Stimulated activated CD8-positive, alpha-beta memory T cell treated with anti-CD3 and anti-CD28 coated beads, Interleukin-12 subunit alpha, Interleukin-12 subunit beta, amount 100 ng/mL, for 24 hours (primary cell): Measurements from ENCODE around the gene CSNK2B.
A peak's percentile ranks its signal among the peaks of the same experiment; 100 is the strongest.
"Not testable (repeated sequence)": the region's sequence is repeated elsewhere in the genome, so short reads cannot be mapped to it uniquely, and the experiment has no call there.

ENCODE experiments used
- DNase-seq: peaks from one replicate; pipeline ENCODE4 v3.0.0-alpha.2; 2020; ENCODE audit errors: extremely low read depth

Gene CSNK2B

DNA sequence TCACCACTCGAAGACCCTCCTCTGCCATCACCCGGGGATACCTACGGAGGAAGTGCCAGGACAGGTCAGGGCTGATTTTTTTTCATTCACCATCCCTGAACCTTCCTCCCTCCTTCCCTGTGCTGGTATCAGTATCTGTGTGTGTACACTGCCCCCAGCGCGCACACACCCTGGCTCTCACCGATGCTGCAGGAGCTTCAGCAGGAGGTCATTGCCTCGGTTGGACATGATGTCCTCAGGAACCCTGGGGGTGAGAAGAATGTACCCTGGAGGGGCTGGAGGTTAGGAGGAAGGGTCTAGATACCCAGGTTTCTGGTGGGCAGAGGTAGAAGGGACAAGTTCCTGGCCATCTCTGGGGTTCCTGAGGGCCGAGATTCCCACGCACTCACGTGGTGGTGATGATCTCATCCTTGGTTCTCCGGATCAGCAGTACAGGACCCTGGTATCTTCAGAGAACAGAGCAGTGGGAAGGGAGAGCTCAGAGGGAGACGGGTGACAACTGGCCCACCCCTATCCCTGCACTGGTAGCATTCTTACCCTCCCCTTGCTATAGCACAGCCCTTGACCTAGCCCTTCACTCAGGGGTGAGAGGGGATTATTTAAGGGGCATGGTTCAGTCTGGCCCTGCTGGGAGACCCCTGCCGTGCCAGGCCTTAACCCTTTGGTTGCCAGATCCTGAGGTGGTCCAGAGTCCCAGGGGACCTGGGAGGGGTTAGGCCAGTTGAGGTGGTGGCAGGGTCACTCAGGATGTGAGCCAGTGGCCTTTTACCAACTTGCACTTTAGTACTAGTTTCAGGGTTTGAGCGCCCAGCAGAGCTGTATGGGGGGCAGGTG is 22.2 kb downstream of the CSNK2B start:
- no peak for DNase-seq

DNA sequence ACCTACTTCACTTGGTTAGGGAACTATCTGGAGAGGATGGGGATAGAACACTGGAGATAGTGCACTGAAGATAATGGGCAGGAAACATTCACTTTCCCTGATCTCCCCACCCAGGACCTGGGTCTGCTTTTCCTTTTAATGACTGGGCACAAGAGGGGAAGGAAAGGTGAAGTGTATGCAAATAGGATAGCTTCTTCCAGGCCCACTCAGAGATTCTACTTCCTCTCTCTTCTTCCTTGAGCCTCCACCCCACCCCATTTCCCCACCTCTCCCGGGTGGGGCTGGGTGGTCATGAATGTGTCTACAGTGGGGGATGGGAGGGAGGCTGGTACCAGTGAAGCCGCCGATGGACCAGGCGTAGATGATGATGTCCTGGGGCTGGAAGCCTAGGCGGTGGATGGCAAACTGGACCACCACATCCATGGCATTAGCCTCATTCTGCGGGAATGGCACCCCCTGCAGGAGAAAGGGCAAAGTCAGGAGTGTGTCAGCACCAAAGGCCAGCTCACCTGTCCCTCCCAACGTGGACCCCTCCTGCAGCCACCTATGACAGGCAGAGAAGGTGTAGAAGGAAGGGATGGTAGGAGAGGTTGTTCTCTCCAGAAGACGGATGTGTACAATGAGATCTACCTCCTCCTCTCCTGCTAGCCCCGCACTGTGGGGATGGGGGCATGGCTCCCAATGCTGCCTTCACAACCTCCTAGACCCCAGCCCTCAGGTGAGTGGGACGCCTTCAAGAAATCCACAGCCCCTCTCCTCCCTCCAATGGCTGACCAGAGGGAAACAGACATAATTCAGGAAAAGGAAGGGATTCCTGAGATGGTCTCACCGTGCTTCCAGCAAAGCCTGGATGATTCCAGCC is 23.6 kb downstream of the CSNK2B start:
- DNase-seq: no peak

DNA sequence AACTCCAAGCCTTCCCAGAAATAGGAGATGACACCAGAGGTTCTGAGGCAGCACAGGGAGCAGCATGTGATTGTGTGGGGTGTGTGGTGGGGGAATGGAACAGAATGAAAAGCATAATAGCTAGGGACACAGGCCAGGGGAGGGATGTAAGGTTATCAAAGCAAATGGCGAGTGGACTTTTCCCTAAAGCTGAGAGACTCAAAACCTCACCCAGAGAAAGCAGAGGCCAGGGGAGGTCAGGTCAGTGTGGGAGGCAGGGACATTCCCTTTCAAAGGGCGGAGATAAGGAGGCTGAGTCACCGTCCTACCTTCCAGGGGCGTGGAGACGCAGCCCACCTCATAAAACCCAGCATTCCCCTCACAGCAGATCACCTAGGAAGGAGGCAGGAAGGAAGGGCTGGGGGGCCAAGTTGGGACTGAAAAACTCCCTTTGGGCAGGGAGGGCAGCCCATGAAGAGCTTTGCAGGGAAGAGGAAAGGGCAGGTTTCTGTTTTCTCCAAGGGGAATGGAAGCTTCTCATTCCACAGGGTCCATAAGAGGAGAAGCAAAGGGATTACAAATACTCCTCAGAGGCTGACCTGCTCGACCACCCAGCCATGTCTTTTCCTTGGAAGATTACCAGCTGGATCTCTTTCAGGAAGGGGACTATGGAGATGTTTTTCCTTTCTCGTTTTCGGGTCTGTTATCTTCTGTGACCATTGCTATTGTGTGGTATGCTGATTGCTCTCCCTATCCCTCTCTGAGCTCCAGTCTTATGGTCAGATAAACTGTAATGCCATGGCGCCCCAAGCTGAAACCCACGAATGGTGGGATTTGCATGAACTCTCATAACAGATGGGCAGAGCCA is 24.6 kb downstream of the CSNK2B start:
- DNase-seq: no peak

DNA sequence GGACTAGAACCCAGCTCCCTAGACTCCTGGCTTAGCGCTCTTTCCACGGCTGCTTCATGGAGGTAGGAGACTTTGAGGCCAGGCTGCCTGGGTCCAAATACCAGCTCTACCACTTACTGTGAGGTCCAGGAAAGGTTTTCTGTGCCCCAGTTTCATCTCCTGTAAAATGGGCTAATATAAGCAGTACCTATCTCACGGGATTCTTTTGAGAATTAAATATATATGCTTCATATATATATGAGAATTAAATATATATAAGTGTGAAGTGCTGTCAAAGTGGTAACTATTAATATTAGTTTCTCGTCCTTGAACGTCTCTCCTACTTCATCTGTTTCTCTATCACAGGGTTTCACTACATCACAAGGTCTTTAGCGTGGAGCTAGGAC is 25.2 kb downstream of the CSNK2B start:
- DNase-seq: no peak

DNA sequence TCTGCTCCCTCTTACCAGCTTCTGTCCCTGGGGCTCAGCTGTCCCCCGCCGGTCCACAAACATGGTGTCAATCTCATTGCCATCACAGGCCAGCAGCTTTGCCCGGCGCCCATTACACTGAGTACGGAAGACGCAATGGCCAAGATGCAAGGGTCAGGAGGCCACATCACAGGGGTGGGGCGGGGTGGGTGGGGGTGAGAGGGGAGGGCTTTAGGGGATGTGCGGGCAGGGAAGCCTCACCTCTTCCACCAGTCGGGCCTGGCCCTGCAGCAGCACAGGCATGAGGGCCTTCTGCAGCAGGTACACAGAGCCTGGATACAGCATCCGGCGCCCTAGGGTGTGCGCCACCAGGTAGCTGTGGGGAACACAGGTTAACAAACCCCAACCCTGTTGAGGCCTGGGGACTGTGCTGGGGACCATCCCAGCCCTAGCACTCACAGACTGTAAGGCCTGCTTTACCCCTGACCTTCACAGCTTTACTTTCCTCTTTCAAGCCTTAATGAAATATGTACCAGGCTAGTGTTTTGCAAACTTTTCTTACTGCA is 25.8 kb downstream of the CSNK2B start:
- DNase-seq: no peak

DNA sequence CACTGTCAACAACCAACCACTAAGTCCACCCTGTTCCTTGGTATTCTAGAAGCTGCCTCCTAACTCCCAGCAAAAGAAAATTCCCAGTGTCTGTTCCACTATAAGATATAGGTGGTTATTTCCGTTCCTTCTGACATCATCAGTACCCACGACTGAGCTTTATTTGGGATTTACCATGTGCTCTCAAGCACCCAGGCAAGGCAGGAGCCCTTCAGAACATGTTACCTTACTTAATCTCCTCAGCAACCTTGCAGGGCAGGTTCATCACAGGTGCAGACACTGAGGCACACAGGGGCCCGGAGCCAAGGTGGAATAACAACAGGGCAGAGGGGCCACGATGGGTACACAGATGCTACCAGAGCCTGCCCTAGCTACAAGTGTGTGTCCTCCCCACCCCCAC is 26.5 kb downstream of the CSNK2B start:
- no peak for DNase-seq

DNA sequence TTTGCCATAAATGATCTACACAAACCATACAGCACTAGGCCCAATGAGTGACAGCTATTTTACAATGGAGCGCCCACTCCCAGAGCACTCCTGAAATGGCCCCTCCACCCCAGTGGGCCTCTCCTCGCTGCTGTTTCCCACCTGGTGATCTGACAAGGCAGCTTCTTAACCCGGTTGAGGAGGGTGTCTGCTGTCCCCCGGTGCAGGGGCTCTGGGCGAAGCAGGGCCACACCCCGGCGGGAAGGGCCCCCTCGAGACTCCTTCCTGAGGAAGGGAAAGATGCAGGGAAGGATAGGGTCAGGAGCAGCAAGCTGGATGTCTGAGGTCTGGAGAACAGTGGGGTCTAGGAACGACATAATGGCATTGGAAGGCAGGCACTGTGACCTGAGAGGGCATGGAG is 27.0 kb downstream of the CSNK2B start:
- DNase-seq: no peak

DNA sequence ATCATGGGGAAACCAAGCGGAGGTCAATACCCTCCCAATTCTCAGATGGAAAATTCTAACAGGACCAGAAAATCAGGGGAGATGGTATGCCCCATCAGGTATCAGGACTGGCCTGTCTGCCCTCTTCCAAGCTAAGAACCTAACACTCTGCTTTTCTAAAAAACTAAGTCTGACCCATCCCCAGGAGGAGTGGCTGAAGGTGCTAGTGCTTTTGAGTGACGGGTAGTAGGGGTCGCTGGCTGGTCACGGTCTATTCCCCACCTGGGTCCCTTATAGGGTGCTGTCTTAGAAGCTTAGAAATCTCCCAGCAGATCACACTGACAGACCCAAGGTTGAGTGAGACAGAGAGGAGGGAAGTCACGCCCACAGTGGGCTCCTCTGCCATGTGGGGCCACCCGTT is 27.7 kb downstream of the CSNK2B start:
- DNase-seq: no peak

DNA sequence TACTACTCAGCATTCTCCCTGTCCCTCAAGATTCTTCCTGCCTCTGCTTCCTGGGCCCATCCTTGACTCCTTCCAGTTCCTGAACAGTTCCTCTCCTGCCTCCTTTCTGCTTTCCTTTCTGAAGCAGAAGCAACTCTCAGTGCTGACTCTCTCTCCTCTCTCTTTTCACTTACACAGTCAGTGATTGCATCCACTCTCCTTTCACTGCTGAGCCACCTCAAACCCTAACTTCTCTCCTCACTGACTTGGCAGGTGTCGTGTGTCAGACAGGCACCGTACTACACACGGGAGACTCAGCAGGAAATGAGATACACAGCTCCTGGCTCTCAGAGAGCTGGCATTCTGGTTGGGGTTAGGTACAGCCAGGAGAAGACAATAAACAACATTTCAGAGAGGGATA is 31.7 kb downstream of the CSNK2B start:
- no peak for DNase-seq

DNA sequence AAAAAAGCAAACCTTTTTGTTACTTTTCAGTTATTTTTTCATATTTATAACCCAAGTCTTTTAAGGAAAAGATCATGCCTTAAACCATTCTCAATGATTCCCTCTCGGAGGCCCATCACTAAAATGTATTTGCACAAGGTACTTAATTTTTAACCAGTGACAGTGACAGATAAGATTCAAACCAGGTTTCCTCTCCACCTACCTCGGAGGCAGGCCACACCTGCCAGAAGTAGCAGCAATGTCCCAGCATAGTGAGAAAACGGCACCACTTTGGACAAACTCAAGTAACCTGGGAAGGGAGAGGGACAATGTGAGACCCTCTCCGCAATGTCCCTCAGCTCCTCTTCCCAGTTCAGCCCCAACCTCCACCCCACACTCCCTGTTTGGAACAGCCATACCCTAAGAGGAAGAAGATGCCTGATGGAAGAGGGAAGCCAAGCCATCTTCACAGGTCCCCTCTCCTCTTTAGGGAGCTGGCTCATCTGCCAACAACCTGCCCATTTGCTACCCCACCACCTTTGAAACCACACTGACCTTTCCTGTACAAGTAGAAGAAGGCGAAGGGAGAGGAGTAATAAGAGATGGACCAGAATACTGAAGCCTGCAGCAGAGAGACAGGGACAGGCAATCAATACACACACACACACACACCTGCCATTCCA is 35.0 kb downstream of the CSNK2B start:
- DNase-seq: no peak

DNA sequence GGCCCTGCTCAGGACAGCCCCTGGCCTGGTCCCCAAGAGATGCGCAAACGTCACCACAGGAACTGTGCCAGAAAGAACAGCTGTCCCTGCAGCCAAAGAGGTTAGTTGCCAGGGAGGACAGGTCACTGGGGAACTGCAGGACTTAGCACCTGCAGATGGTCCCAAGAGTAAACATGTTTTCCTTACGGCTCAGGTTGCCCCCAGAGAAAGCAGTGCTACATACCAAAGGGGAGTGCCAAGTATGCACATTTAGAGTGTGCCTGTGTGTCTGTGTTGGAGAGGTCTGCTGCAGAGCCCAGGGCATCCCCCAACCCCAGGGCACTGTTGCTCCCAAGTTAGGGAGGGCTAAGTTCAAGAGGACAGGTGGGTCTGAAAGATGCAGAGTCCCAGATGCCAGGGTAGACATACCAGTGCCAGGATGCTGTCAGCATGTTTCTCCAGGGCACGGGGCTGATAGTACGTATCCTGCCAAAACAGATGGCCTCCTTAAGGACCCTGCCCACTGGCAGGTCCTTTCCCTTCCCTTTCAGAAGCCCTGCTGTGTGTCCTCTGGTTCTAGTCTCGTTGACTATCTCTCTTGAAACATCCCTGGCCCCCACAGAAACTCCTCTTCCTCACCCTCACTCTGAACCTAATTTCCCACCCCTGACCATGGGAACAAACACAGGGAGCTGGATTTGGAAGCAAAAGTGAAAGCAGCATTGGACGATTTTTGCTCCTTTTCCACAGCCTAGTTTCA is 36.0 kb downstream of the CSNK2B start:
- DNase-seq: no peak

DNA sequence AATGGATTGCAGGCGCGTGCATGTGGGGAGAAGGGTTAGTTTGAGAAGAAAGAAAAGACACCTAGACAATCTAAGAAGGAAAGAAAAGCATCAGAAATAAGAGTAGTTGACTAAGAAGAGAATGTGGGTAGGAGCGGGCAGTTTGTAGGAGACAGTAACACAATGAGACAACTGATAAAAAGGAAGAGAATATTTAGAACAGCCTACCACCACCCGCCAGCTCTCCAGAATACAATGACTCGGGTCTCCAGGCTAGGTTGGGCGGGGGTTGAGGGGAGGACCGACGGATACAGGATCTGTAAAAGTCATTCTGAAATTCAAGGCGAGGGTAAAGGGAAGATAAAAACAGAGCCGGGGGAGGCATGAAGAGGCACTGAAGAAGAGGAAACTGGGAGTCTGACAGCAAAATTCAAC is 36.5 kb downstream of the CSNK2B start:
- no peak for DNase-seq

DNA sequence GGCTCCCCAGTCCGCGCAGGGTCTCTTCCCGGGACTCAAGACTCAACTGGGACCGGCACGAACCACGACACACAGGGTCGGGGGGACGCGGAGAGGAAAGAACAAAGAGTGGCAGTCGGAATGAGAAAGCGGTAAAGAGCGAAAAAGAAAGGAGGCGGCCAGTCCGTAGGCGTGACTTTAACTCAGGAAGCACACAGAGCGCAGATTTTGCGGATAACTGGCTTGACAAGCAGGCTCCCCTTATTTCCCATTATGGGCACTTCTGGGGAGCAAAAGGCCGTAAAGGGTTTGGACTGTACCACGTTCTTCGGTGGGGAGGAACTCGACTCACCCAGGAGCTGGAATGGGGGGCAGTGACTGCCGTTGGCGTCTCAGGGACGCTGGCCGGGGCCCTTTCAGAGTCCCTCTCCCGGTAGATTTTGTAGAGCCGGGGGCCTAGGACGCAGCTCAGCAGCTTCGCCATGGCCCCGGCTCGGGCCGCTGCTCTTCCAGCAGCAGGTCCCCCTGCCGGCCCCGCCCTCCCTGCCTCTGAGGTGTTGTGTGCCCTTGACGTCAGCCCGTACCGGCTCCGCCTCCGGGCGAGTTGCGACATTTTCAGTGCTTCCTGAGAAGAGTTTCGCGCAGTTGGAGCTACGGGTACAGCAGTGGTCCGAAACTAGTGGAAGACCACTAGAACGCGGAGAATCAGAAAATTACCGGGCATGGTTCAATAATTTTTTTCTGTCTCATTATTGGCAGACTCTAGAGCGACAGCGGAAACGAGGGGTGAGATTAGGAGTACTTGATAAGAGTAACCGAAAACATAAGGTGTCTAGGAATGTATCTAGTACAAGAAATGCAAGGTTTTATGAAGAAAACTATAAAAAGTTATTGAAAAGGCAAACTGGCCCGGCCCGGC is 37.2 kb downstream of the CSNK2B start, which contains the start of gene ABHD16A:
Gene ABHD16A (minus strand): TSS at position 506 of the 898 bp plus-strand sequence. CDS start 43 bp downstream, at position 463.
- peak; percentile 90 for DNase-seq

DNA sequence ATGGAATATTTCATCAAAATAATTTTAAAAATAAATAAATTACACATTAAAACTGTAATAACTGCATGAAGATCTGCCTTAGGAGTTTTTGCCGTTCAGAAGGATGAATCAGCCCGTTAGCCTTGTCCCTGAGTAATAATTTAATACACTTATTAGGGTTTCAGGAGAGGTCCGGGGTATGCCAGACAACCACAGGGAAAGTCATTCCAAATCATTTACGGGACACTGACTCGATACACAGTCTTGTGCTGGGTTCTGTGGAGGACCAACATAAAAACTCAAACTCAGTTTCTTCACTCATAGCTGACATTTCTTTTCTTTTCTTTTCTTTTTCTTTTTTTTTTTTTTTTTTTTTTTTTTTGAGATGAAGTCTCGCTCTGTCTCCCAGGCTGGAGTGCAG is 40.1 kb downstream of the CSNK2B start:
- DNase-seq: no peak

DNA sequence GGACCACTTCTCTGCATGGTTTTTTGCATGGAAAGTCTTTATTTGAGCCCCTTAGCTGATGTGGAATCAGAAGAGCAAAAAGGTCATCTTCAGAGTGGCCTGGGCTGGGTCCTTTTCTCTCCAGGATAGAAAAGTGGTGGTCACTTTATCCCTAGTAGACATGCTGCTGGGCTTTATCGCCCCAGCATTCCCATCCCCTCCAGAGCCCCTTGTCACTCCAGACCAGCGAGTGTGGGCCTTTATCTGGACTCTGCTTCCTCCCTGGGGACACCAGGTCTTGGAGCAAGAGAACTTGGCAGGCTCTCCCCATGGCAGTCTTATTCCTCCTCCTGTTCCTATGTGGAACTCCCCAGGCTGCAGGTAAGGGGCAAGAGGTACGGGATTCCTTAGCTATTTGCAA is 40.7 kb downstream of the CSNK2B start, which contains the start of gene LY6G6F:
Gene LY6G6F (plus strand): TSS at position 268 of the 400 bp plus-strand sequence. CDS start 41 bp downstream, at position 309.
- no peak for DNase-seq

DNA sequence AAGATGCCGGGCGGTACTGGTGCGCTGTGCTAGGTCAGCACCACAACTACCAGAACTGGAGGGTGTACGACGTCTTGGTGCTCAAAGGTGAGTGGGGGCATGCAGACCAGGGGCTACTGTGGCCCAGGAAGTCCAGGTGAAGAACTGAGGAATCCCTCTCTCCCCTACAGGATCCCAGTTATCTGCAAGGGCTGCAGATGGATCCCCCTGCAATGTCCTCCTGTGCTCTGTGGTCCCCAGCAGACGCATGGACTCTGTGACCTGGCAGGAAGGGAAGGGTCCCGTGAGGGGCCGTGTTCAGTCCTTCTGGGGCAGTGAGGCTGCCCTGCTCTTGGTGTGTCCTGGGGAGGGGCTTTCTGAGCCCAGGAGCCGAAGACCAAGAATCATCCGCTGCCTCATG is 41.8 kb downstream of the CSNK2B start:
- no peak for DNase-seq

DNA sequence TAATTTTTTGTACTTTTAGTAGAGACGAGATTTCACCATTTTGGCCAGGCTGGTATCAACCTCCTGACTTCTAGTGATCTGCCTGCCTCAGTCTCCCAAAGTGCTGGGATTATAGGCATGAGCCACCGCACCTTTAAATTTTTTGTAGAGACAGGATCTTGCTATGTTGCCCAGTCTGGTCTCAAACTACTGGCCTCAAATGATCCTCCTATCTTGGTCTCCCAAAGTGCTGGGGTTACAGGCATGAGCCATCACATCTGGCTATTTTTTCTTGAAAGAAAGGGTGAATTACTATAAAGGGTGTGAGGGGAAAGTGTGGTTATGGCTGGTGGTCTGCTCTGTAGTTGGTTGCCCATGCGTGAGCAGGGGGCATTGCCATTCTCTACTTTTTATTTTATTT is 42.3 kb downstream of the CSNK2B start:
- DNase-seq: no peak

DNA sequence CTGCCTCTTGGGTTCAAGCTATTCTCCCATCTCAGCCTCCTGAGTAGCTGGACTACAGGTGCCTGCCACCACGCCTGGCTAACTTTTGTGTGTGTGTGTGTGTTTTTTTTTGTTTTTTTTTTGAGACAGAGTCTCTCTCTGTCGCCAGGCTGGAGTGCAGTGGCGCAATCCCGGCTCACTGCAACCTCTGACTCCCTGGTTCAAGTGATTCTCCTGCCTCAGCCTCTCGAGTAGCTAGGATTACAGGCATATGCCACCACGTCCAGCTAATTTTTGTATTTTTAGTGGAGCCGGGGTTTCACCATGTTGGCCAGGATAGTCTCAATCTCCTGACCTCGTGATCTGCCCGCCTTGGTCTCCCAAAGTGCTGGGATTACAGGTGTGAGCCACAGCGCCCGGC is 43.3 kb downstream of the CSNK2B start:
- DNase-seq: not testable (repeated sequence)

DNA sequence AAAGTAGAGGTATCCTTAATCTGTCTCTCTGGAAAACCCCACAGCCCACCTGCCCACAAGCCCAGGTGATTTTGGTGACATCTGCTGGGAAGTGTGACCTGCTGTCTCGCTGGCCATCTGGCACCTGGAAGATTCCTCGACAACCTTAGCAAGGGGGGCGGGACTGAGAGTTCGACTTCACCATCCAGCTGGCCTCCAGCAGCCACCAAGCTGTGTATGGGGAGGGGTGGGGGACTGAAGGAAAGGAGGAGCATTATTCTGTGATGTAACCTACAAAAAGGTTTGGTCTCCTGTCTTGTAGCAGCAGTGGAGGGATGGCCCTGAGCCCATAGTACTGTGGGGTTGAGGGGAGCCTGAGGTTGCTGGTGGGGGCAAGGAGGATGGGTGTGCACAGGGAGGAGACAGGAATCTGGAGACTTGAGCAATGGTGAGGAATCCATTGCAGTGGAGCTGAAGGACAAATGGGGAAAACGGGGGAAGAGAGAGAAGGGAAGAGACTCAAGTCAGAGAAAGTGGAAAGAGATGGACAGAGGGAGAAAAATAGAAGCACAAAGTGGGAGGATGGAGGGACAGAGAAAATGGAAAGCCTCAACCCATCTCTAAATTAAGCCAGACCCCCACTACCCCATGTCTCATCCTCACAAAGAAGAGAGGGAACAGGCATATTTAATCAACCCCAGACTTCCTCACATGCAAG is 44.8 kb downstream of the CSNK2B start:
- no peak for DNase-seq
